CD8-positive, alpha-beta memory T cell (primary cell): ENCODE results near the gene USP28. TPM values are rescaled to one million over a fixed set of nuclear protein-coding genes. Genes with fewer than 3 reads are reported as not detected.
"Not testable (repeated sequence)": the region's sequence is repeated elsewhere in the genome, so short reads cannot be mapped to it uniquely, and the experiment has no call there.

ENCODE experiments used
- CTCF ChIA-PET: fragments of 350-600 bp; sonication (Branson Sonifier 250); formaldehyde crosslinking; loops from one replicate; lab custom pipeline; 2021; ENCODE audit warnings: antibody characterized with exemption; lab: Charles Lee
- POLR2A ChIA-PET: fragments of 350-600 bp; sonication (Branson Sonifier 250); formaldehyde crosslinking; loops from one replicate; lab custom pipeline; 2021; ENCODE audit warnings: antibody characterized with exemption; lab: Charles Lee
- DNase-seq, 5 donors: peaks; one replicate each; pipeline versions ENCODE4 v3.0.0 to v3.0.0-alpha.2; 2020 to 2022; ENCODE audit warnings: mixed read lengths in 1 of 5
- H3K27ac ChIP-seq: one replicate; pipeline ENCODE4 v1.7.0; 2013; ENCODE audit warnings: low read depth, mild to moderate bottlenecking, low read length, moderate library complexity
- H3K27me3 ChIP-seq: 2 replicates; pipeline ENCODE4 v1.7.0; 2013; ENCODE audit warnings: low read length, mild to moderate bottlenecking; ENCODE audit not compliant: insufficient read depth, poor library complexity, severe bottlenecking
- H3K36me3 ChIP-seq: 2 replicates; pipeline ENCODE4 v1.7.0; 2013; ENCODE audit warnings: mild to moderate bottlenecking, low read length, moderate library complexity; ENCODE audit not compliant: insufficient read depth
- H3K4me1 ChIP-seq: 2 replicates; pipeline ENCODE4 v1.7.0; 2013; ENCODE audit warnings: mild to moderate bottlenecking, low read length, moderate library complexity; ENCODE audit not compliant: insufficient read depth
- H3K4me3 ChIP-seq: 2 replicates; pipeline ENCODE4 v1.7.0; 2013; ENCODE audit warnings: mild to moderate bottlenecking, low read length
- H3K9me3 ChIP-seq: 2 replicates; pipeline ENCODE4 v1.7.0; 2013; ENCODE audit warnings: mild to moderate bottlenecking, low read length
- H3K27ac Mint-ChIP-seq, 8 donors: one replicate each; pipeline ENCODE4 v1.8.0; 2020 to 2021; ENCODE audit warnings: mixed read lengths in 8 of 8, mild to moderate bottlenecking in 6 of 8, inconsistent platforms in 3 of 8, moderate library complexity in 3 of 8
- H3K27me3 Mint-ChIP-seq, 2 donors: one replicate each; pipeline ENCODE4 v1.8.0; 2020 to 2021; ENCODE audit warnings: mixed read lengths in 2 of 2, mild to moderate bottlenecking in 1 of 2, moderate library complexity in 1 of 2
- H3K36me3 Mint-ChIP-seq, 3 donors: one replicate each; pipeline ENCODE4 v1.8.0; 2020 to 2021; ENCODE audit warnings: mixed read lengths in 3 of 3, inconsistent platforms in 1 of 3, mild to moderate bottlenecking in 1 of 3
- H3K4me1 Mint-ChIP-seq, 3 donors: one replicate each; pipeline ENCODE4 v1.8.0; 2020 to 2021; ENCODE audit warnings: mixed read lengths in 3 of 3, inconsistent platforms in 1 of 3, mild to moderate bottlenecking in 1 of 3
- H3K4me3 Mint-ChIP-seq, 7 donors: one replicate each; pipeline ENCODE4 v1.8.0; 2020 to 2021; ENCODE audit warnings: mixed read lengths in 7 of 7, mild to moderate bottlenecking in 6 of 7, moderate library complexity in 4 of 7, inconsistent platforms in 2 of 7
- H3K9me3 Mint-ChIP-seq, 5 donors: one replicate each; pipeline ENCODE4 v1.8.0; 2020 to 2022; ENCODE audit warnings: mixed read lengths in 5 of 5, mild to moderate bottlenecking in 3 of 5, moderate library complexity in 2 of 5, inconsistent platforms in 1 of 5
- polyA plus RNA-seq: library from polyadenylated mRNA; unstranded; fragments of 300-500 nt; fragmentation: Illumina TruSeq; gene quantifications from one replicate; pipeline ENCODE4 v1.2.3, GENCODE V29; 2021
- total RNA-seq, 2 experiments: library from RNA; stranded (reverse); gene quantifications; one replicate each; pipeline ENCODE4 v1.2.3, GENCODE V29; 2021

Gene USP28
- total and polyA plus RNA-seq, 3 experiments from 2014 or later = 18.7 to 63.1 (median 21.4) TPM

- Histone ChIP-seq H3K27me3 (no peaks in the 10 kb centered on the region), H3K4me3 (no peak overlapping the region), H3K4me1 (no peaks in the 10 kb centered on the region), H3K9me3 (no peaks in the 10 kb centered on the region), H3K27ac (no peak overlapping the region), H3K36me3 (no peaks in the 10 kb centered on the region)
- no peak for DNase-seq
- Mint-ChIP-seq H3K9me3 (no peaks in the 10 kb centered on the region), H3K27ac (no peak overlapping the region), H3K4me1 (no peaks in the 10 kb centered on the region), H3K27me3 (no peaks in the 10 kb centered on the region), H3K4me3 (no peak overlapping the region), H3K36me3 (no peaks in the 10 kb centered on the region)
- POLR2A ChIA-PET = no interaction called here
- CTCF ChIA-PET = interaction anchor here (2.9 kb wide), 1 partner anchor 10 kb away, joined by 11 read pairs; no protein-coding TSS in a partner anchor
Measured at GRCh38 chr11:113885897-113886296, 10.5 kb upstream of the USP28 start.

GRCh38 chr11:113884361-113884836, 9.0 kb upstream of the USP28 start:
- no peaks in the 10 kb centered on the region for H3K27me3 Mint-ChIP-seq
- CTCF ChIA-PET = interaction anchor here (1.0 to 2.9 kb wide), 3 partner anchors 10 to 378 kb away, joined by 3 to 11 read pairs (median 3); no protein-coding TSS in a partner anchor
- Histone ChIP-seq H3K9me3 (no peaks in the 10 kb centered on the region), H3K27me3 (no peaks in the 10 kb centered on the region), H3K4me3 (no peak overlapping the region), H3K27ac (no peak overlapping the region), H3K36me3 (no peaks in the 10 kb centered on the region), H3K4me1 (no peaks in the 10 kb centered on the region)
- no peaks in the 10 kb centered on the region for H3K9me3 Mint-ChIP-seq
- no peak overlapping the region for H3K27ac Mint-ChIP-seq
- no peaks in the 10 kb centered on the region for H3K4me1 Mint-ChIP-seq
- DNase-seq = no peak
- POLR2A ChIA-PET = no interaction called here
- peaks cover 0 to 4% (median 2%) of the 10 kb centered on the region in 3 donors for H3K36me3 Mint-ChIP-seq
- no peak overlapping the region for H3K4me3 Mint-ChIP-seq

- no peak overlapping the region for H3K4me3 ChIP-seq
- Mint-ChIP-seq H3K9me3 (no peaks in the 10 kb centered on the region), H3K27me3 (no peaks in the 10 kb centered on the region), H3K4me1 (peaks cover 6 to 8% (median 8%) of the 10 kb centered on the region in 3 donors), H3K4me3 (no peak overlapping the region), H3K27ac (no peak overlapping the region), H3K36me3 (peaks cover 0 to 4% (median 2%) of the 10 kb centered on the region in 3 donors)
- H3K27ac ChIP-seq = no peak overlapping the region
- no peaks in the 10 kb centered on the region for H3K27me3 ChIP-seq
- no peaks in the 10 kb centered on the region for H3K9me3 ChIP-seq
- CTCF ChIA-PET = interaction anchor here (1.0 to 1.4 kb wide), 2 partner anchors 14 to 382 kb away, joined by 3 read pairs; no protein-coding TSS in a partner anchor
- no peaks in the 10 kb centered on the region for H3K4me1 ChIP-seq
- POLR2A ChIA-PET = no interaction called here
- no peaks in the 10 kb centered on the region for H3K36me3 ChIP-seq
- no peak for DNase-seq
Measured at GRCh38 chr11:113881856-113882255, 6.5 kb upstream of the USP28 start.

GRCh38 chr11:113880971-113881370, 5.6 kb upstream of the USP28 start:
- Histone ChIP-seq H3K4me3 (no peak overlapping the region), H3K36me3 (no peaks in the 10 kb centered on the region), H3K27ac (no peak overlapping the region), H3K4me1 (no peaks in the 10 kb centered on the region), H3K9me3 (no peaks in the 10 kb centered on the region), H3K27me3 (no peaks in the 10 kb centered on the region)
- POLR2A ChIA-PET = no interaction called here
- Mint-ChIP-seq H3K9me3 (no peaks in the 10 kb centered on the region), H3K27ac (no peak overlapping the region), H3K4me3 (no peak overlapping the region), H3K36me3 (peaks cover 0 to 4% (median 2%) of the 10 kb centered on the region in 3 donors), H3K4me1 (peaks cover 10 to 17% (median 17%) of the 10 kb centered on the region in 3 donors), H3K27me3 (no peaks in the 10 kb centered on the region)
- no peak for DNase-seq
- CTCF ChIA-PET = interaction anchor here (2.4 kb wide), 1 partner anchor 15 kb away, joined by 6 read pairs; no protein-coding TSS in a partner anchor

GRCh38 chr11:113879446-113879845, 4.1 kb upstream of the USP28 start:
- H3K27ac ChIP-seq, H3K4me3 ChIP-seq, POLR2A ChIA-PET, H3K27me3 Mint-ChIP-seq, H3K9me3 Mint-ChIP-seq, DNase-seq, H3K36me3 ChIP-seq, H3K4me1 ChIP-seq, H3K36me3 Mint-ChIP-seq, H3K9me3 ChIP-seq, H3K27me3 ChIP-seq: not testable (repeated sequence)
- CTCF ChIA-PET = interaction anchor here (2.4 kb wide), 1 partner anchor 17 kb away, joined by 6 read pairs; no protein-coding TSS in a partner anchor
- H3K4me3 Mint-ChIP-seq = peak overlapping the region in 1 of 7 donors; percentile 57
- peaks cover 17 to 26% (median 25%) of the 10 kb centered on the region in 3 donors for H3K4me1 Mint-ChIP-seq
- H3K27ac Mint-ChIP-seq = peak overlapping the region in 1 of 8 donors; percentile 76

GRCh38 chr11:113877670-113878055, 2.3 kb upstream of the USP28 start:
- H3K27me3 Mint-ChIP-seq = peaks cover 0 to 2% of the 10 kb centered on the region in 2 donors
- no peak overlapping the region for H3K4me3 ChIP-seq
- peak overlapping the region in 7 of 8 donors; percentile 11 to 85 (median 47) for H3K27ac Mint-ChIP-seq
- ChIA-PET POLR2A (interaction anchor here (0.6 kb wide), 1 partner anchor 292 kb away, joined by 3 read pairs; no protein-coding TSS in a partner anchor), CTCF (no interaction called here)
- peaks cover 4 to 8% (median 4%) of the 10 kb centered on the region in 3 donors for H3K36me3 Mint-ChIP-seq
- H3K9me3 ChIP-seq = no peaks in the 10 kb centered on the region
- no peaks in the 10 kb centered on the region for H3K27me3 ChIP-seq
- H3K27ac ChIP-seq = no peak overlapping the region
- peaks cover 29 to 40% (median 39%) of the 10 kb centered on the region in 3 donors for H3K4me1 Mint-ChIP-seq
- peak overlapping the region in 1 of 7 donors; percentile 89 for H3K4me3 Mint-ChIP-seq
- no peak for DNase-seq
- H3K9me3 Mint-ChIP-seq = no peaks in the 10 kb centered on the region
- peaks cover 11% of the 10 kb centered on the region for H3K4me1 ChIP-seq
- H3K36me3 ChIP-seq = no peaks in the 10 kb centered on the region

GRCh38 chr11:113876798-113877669, 1.7 kb upstream of the USP28 start:
- Mint-ChIP-seq H3K36me3 (peaks cover 4 to 8% (median 4%) of the 10 kb centered on the region in 3 donors), H3K27ac (peak overlapping the region in 7 of 8 donors; percentile 64 to 98 (median 85)), H3K27me3 (peaks cover 0 to 2% of the 10 kb centered on the region in 2 donors), H3K4me1 (peaks cover 34 to 46% (median 45%) of the 10 kb centered on the region in 3 donors), H3K9me3 (no peaks in the 10 kb centered on the region), H3K4me3 (peak overlapping the region; percentile 89 to 99 (median 98))
- Histone ChIP-seq H3K27me3 (no peaks in the 10 kb centered on the region), H3K36me3 (no peaks in the 10 kb centered on the region), H3K4me1 (peaks cover 11% of the 10 kb centered on the region), H3K9me3 (no peaks in the 10 kb centered on the region), H3K4me3 (no peak overlapping the region), H3K27ac (peak overlapping the region; percentile 74)
- ChIA-PET CTCF (no interaction called here), POLR2A (interaction anchor here (0.7 kb wide), 1 partner anchor 533 kb away, joined by 6 read pairs; no protein-coding TSS in a partner anchor)
- no peak for DNase-seq
